KBM-7 (cell line): Measurements from ENCODE around the gene IGFBP5.

Source experiments
- DNase-seq: peaks from one replicate; pipeline ENCODE4 v3.0.0-alpha.2; 2015
- in situ Hi-C: fragments of 300-500 bp; cut with MboI; formaldehyde crosslinking; loops from 2 replicates; pipeline ENCODE4 v1.14.3; 2020; ENCODE audit warnings: low sequenced_read_pairs, low pct_unique_long_range_greater_than_20kb, mixed read lengths

Gene IGFBP5, protein sequence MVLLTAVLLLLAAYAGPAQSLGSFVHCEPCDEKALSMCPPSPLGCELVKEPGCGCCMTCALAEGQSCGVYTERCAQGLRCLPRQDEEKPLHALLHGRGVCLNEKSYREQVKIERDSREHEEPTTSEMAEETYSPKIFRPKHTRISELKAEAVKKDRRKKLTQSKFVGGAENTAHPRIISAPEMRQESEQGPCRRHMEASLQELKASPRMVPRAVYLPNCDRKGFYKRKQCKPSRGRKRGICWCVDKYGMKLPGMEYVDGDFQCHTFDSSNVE

GRCh38 chr2:216695401-216695821 is at the start of gene IGFBP5:
Gene IGFBP5, minus strand, starts transcription at chr2:216695549. Its CDS starts 774 bp downstream, at chr2:216694775.
- no peak for DNase-seq
- in situ Hi-C loops: no loop called here

DNA sequence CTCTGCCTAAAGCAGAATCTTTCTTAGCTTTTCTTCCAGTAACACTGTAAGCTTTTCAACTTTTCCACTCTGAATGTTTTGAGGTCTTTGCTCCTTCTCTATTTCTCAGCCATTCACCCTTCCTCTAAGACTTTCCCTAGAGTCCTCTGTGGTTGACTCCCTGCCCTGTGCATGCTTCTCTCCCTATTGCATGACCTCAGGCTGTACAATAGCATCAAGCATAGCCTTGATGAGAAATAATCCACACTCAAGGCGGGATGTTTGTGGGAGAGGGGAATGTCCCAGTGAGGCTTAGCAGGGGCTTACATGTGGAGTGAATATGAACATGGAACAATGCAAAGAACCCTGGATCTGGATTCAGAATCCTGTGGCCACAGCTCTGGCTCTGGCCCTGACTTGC is 48.4 kb upstream of the IGFBP5 start:
- DNase-seq: no peak
- in situ Hi-C loops: no loop called here

GRCh38 chr2:216742411-216742810 is 47.1 kb upstream of the IGFBP5 start:
- in situ Hi-C loops: no loop called here
- no peak for DNase-seq

DNA sequence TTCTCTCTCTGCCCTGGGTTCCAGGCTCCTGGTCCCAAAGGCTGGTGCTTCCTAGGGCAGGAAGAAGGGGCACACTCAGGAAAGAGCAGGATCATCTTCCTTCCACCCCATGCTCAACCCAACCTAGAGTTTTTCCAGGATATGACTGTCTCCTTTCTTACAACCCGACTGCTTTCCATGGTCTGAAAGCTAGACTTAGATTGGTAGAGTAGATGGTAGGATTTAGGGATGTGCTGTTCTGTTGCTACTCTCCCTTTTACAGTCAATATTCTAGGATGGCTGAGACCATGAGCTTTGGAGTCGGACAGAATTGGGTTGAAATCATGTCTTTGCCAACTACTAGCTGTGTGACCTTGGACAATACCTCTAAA is 45.9 kb upstream of the IGFBP5 start:
- in situ Hi-C loops: no loop called here
- no peak for DNase-seq

DNA sequence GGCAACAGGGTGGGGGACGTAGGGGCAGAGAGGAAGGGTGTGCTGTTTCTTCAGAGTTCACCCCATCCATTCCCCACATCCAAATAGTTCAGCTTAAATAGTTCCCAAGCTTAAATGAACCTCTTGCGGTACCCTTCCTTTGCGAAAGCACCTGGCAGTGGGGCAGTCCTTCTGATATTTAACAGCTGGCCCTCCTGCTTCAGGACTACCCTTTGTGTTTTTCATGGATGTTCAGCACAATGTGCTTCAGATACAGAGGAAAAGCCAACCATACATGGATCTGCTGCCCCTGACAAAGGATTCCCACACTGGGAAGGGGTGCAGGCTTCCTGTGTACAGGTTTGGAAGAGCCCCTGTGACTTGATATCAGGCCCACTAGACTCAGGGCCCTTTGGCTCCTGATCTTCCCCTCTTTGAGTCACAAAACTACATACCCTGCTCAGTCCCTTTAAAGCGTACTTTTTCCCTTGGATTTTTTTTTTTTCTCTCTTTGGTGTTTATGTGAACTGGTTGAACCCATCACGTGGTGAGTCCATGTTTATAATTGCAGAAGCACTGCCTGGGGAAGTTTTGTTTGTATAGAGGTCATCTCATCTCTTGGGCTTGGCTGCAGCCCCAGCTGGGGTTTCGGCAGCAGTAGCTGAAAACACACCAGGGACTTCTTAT is 45.3 kb upstream of the IGFBP5 start:
- DNase-seq: no peak
- in situ Hi-C loops: no loop called here

- in situ Hi-C loops: no loop called here
- no peak for DNase-seq
Measured at GRCh38 chr2:216739035-216739434, 43.7 kb upstream of the IGFBP5 start.

DNA sequence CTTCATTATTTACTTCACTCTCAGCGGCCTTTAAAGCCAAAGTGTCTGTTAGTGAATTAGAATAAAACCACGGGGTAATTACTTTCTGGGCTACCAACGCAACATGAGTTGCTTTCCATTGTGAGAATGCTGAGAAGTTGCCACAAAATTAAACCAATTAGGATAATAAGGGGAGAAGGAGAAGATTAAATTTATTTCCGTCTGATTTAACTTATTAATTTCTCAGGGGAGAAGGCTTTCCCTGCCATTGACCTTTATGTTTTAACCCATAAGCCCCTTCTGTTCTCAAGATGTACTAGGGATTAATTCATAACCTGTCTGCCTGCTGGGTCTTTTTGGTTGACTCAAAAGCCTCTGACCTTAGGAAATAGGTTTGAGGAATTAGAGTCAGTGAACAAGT is 42.3 kb upstream of the IGFBP5 start:
- DNase-seq: no peak
- in situ Hi-C loops: no loop called here

DNA sequence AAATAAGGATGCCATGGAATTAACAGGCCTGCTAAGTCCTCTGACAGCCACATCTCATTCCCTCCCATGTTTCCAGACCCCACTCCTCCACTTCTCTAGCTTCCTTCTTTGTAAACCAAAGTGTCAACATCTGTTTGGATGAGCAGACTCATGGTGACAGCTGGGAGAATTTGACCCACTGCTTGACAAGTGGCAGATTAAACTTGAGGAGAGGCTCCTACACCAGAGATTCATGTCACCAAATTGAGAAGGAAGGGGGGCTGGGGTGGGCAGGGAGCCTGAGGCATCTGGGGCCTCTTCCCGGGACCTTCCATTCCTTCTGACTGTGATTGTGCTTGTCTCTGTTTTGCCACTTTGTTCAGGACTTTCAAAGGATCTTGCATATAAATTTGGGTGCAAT is 41.0 kb upstream of the IGFBP5 start:
- in situ Hi-C loops: no loop called here
- DNase-seq: no peak

DNA sequence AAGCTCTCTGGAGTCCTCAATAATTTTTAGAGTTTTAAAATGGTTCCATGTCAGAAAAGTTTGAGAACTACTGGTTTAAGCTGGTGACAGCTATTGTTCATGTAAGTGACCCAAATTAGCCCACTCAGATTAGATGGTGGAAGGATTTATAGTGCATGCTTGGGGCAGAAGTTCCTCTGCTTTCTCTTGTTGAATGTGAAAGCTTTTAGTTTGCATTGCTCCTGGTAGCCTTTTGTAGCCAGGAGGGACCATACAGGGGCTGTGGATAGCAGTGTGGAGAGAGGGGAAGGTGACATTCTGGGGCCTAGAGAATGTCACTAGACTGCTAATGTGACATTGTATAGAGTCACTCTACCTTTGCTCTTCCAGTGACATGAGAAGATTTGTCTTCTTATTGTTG is 40.3 kb upstream of the IGFBP5 start:
- in situ Hi-C loops: no loop called here

DNA sequence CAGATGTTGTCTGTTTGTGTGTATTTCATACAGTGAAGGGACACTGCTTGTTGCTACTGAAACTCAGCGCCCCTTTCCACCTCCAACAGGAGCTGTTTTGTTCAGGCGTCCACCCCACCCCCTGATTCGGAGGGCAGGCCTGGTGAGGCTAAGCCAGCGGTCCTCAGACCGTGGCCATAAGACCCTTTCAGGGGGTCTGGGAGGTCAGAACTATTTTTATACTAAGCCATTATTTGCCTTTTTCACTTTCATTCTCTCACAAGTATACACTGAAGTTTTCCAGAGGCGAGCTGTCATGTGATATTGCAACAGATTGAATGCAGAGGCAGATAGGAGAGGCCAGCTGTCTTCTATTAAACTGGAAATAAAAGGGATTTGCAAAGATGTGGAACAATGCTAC is 39.7 kb upstream of the IGFBP5 start:
- no peak for DNase-seq
- in situ Hi-C loops: no loop called here

More for the DNA sequence above, 40.3 kb upstream of the IGFBP5 start:
- DNase-seq: no peak

- DNase-seq: no peak
- in situ Hi-C loops: no loop called here
Measured at GRCh38 chr2:216733046-216733445, 37.7 kb upstream of the IGFBP5 start.

DNA sequence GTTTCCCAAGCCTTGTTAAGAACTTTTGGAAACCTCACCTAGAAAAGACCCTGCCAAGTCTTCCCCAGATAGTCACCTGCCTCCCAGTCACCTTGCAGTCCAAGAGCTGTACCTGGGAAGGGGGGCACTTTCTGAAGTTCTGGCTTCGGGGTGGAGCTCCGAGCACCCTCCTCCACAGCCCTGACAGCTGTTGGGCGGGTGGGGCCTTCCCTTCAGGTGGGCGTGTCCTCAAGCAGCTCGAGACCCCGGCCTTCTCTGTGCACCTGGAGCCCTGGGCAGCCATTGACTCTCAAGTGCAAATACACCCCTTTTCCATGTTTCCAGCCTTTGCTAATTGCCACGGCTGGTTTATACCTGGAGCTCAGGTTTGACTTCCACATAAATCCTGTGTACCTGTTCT is 37.0 kb upstream of the IGFBP5 start:
- no peak for DNase-seq
- in situ Hi-C loops: no loop called here

GRCh38 chr2:216731465-216731864 is 36.1 kb upstream of the IGFBP5 start:
- no peak for DNase-seq
- in situ Hi-C loops: no loop called here

- DNase-seq: no peak
- in situ Hi-C loops: no loop called here
Measured at GRCh38 chr2:216730871-216731270, 35.5 kb upstream of the IGFBP5 start.

DNA sequence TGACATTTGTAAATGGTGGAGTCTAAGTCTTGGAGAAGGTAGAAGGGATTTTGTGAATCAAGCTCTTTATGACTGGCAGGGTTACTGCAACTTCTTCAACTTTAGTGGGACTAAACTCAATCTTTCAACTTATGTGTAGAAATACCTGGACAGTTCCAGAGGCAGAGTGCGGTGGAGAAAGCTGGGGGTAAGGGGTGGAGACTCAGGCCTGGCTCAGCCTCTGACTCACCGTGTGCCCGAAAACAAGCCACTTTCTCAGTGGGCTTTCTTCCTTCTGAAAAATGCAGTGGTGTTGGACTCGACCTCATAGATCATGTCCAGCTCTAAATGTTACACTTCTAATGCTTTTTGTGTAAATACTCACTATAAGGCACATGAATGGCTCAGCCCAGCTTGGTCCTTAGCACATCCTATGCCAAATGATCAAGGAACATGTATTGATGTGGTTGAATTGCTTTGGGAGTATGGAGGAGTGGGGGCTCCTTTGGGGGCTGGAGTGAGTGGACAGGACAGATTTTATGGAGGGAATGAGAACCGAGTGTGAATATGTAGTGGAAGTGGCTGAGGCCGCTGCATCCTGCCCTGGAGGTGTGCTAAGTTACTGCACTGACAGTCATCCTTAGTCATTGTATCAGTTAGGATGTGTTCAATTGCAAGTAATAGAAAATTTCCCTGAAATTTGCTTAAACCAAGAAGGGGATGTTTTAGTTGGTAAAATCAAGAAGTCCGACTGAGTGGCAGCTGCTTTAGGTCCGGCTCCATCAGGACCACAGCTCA is 32.2 kb upstream of the IGFBP5 start:
- in situ Hi-C loops: no loop called here
- DNase-seq: no peak

- no peak for DNase-seq
- in situ Hi-C loops: loop anchor here (25.0 kb wide), 1 partner anchor 788 kb away; no protein-coding TSS in a partner anchor
Measured at GRCh38 chr2:216724190-216724589, 28.8 kb upstream of the IGFBP5 start.

DNA sequence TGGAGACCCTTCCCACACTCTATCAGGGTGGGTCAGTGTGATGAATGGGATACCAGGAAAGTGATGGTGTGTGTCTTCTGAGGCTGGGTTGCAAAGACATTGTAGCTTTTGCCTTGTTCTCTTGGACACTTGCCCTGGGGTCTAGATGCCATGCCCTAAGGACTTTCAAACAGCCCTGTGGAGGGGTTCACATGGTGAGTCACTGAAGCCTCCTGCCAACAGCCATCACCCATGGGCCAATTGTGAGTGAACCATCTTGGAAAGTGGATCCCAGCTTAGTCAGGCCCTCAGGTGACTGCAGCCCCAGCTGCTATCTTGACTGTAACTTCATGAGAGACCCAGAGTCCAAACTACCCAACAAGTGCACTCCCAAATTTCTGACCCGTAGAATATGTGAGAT is 25.8 kb upstream of the IGFBP5 start:
- no peak for DNase-seq
- in situ Hi-C loops: loop anchor here (25.0 kb wide), 1 partner anchor 791 kb away; no protein-coding TSS in a partner anchor

DNA sequence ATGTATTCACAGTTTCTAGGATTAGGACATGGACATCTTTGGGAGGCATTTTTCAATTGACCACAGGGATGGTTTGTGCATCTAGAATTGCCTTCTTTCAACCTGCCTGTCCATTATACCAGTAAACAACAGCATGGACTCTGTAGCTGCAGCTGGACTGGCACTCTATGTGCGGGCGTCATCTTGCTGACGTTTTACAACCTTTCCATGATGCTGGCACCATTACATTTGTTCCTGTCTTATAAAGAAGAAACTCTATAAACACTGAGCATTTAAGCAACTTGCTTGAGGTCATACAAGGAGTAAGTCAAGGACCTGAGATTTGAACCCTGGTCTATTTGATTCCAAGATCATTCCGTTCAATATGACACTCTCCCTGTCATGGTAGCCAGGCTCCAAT is 25.4 kb upstream of the IGFBP5 start:
- no peak for DNase-seq
- in situ Hi-C loops: loop anchor here (25.0 kb wide), 1 partner anchor 792 kb away; no protein-coding TSS in a partner anchor

- in situ Hi-C loops: loop anchor here (25.0 kb wide), 1 partner anchor 794 kb away; no protein-coding TSS in a partner anchor
Measured at GRCh38 chr2:216717907-216718615, 22.7 kb upstream of the IGFBP5 start.

More at GRCh38 chr2:216717907-216718615, 22.7 kb upstream of the IGFBP5 start:
- no peak for DNase-seq
